H9 (cell line): ENCODE data around the gene PLEKHA7. TPM values are rescaled to one million over a fixed set of nuclear protein-coding genes. Genes with fewer than 3 reads are reported as not detected.

ENCODE experiments used
- DNase-seq: peaks from one replicate; pipeline ENCODE4 v3.0.0-alpha.2; 2017
- H2AFZ ChIP-seq: one replicate; pipeline ENCODE4 v1.6.1; 2013; ENCODE audit warnings: mild to moderate bottlenecking, low read length, control low read depth, moderate library complexity
- H2AK5ac ChIP-seq: 2 replicates; pipeline ENCODE4 v1.6.1; 2013; ENCODE audit warnings: low read length, control low read depth, mixed read lengths; ENCODE audit not compliant: insufficient read length
- H2BK120ac ChIP-seq: one replicate; pipeline ENCODE4 v1.6.1; 2013; ENCODE audit warnings: low read depth, mild to moderate bottlenecking, low read length, control low read depth, inconsistent platforms; ENCODE audit not compliant: poor library complexity, severe bottlenecking
- H2BK12ac ChIP-seq: 2 replicates; pipeline ENCODE4 v1.6.1; 2013; ENCODE audit warnings: low read length, control low read depth, mixed read lengths, low read depth; ENCODE audit not compliant: insufficient read length
- H2BK15ac ChIP-seq: 2 replicates; pipeline ENCODE4 v1.6.1; 2013; ENCODE audit warnings: low read depth, low read length, control low read depth
- H2BK20ac ChIP-seq: one replicate; pipeline ENCODE4 v1.6.1; 2013; ENCODE audit warnings: low read depth, mild to moderate bottlenecking, low read length, control low read depth, inconsistent platforms; ENCODE audit not compliant: poor library complexity, severe bottlenecking
- H2BK5ac ChIP-seq: 2 replicates; pipeline ENCODE4 v1.6.1; 2013; ENCODE audit warnings: low read length, control low read depth, mixed read lengths; ENCODE audit not compliant: insufficient read length
- H3K14ac ChIP-seq: 2 replicates; pipeline ENCODE4 v1.6.1; 2013; ENCODE audit warnings: low read length, control low read depth; ENCODE audit not compliant: insufficient read depth
- H3K18ac ChIP-seq: 2 replicates; pipeline ENCODE4 v1.6.1; 2013; ENCODE audit warnings: low read depth, mild to moderate bottlenecking, mixed read lengths, low read length, control low read depth; ENCODE audit not compliant: insufficient read length
- H3K23ac ChIP-seq: 2 replicates; pipeline ENCODE4 v1.6.1; 2013; ENCODE audit warnings: low read length, control low read depth, mixed read lengths, low read depth; ENCODE audit not compliant: insufficient read length
- H3K23me2 ChIP-seq: 2 replicates; pipeline ENCODE4 v1.6.1; 2013; ENCODE audit warnings: low read depth, mild to moderate bottlenecking, mixed read lengths, low read length, control low read depth; ENCODE audit not compliant: insufficient read length, poor library complexity, severe bottlenecking
- H3K27ac ChIP-seq: 2 replicates; pipeline ENCODE4 v1.5.1; 2013; ENCODE audit warnings: low read length, control low read depth, mixed read lengths, low read depth; ENCODE audit not compliant: insufficient read length
- H3K27me3 ChIP-seq: 2 replicates; pipeline ENCODE4 v1.6.1; 2013; ENCODE audit warnings: low read length, control low read depth, inconsistent platforms; ENCODE audit not compliant: insufficient read depth
- H3K4ac ChIP-seq: 2 replicates; pipeline ENCODE4 v1.6.1; 2013; ENCODE audit warnings: low read depth, mild to moderate bottlenecking, control low read depth, inconsistent platforms, low read length, moderate library complexity
- H3K4me1 ChIP-seq: 2 replicates; pipeline ENCODE4 v1.6.1; 2013; ENCODE audit warnings: low read length, control low read depth, inconsistent platforms; ENCODE audit not compliant: insufficient read depth
- H3K4me2 ChIP-seq: 2 replicates; pipeline ENCODE4 v1.6.1; 2013; ENCODE audit warnings: low read length, control low read depth, mixed read lengths; ENCODE audit not compliant: insufficient read length, insufficient read depth
- H3K56ac ChIP-seq: 2 replicates; pipeline ENCODE4 v1.6.1; 2013; ENCODE audit warnings: low read depth, mild to moderate bottlenecking, mixed read lengths, low read length, control low read depth; ENCODE audit not compliant: insufficient read length
- H3K79me1 ChIP-seq: 2 replicates; pipeline ENCODE4 v1.6.1; 2013; ENCODE audit warnings: low read depth, mild to moderate bottlenecking, moderate library complexity, low read length, control low read depth, inconsistent platforms; ENCODE audit not compliant: insufficient read depth, poor library complexity, severe bottlenecking
- H3K79me2 ChIP-seq: 2 replicates; pipeline ENCODE4 v1.6.1; 2013; ENCODE audit warnings: low read length, control low read depth, inconsistent platforms; ENCODE audit not compliant: insufficient read depth
- H3K9ac ChIP-seq: 2 replicates; pipeline ENCODE4 v1.6.1; 2013; ENCODE audit warnings: low read length, control low read depth, mixed read lengths; ENCODE audit not compliant: insufficient read length; ENCODE audit errors: extremely low read depth
- H3K9me3 ChIP-seq: one replicate; pipeline ENCODE4 v1.6.1; 2013; ENCODE audit warnings: low read depth, low read length, inconsistent platforms; ENCODE audit not compliant: control insufficient read depth
- H3T11ph ChIP-seq: one replicate; pipeline ENCODE4 v1.6.1; 2013; ENCODE audit warnings: mild to moderate bottlenecking, low read length, control low read depth, inconsistent platforms
- H4K20me1 ChIP-seq: one replicate; pipeline ENCODE4 v1.6.1; 2013; ENCODE audit not compliant: control insufficient read depth, insufficient read length, insufficient read depth
- H4K5ac ChIP-seq: 2 replicates; pipeline ENCODE4 v1.6.1; 2013; ENCODE audit warnings: low read depth, mild to moderate bottlenecking, mixed read lengths, low read length, control low read depth; ENCODE audit not compliant: insufficient read length
- H4K8ac ChIP-seq: replicated peaks from 2 replicates; pipeline ENCODE4 v1.6.1; 2013; ENCODE audit warnings: low read length, control low read depth, mixed read lengths, low read depth; ENCODE audit not compliant: insufficient read length
- H4K91ac ChIP-seq: 2 replicates; pipeline ENCODE4 v1.6.1; 2013; ENCODE audit warnings: low read depth, mild to moderate bottlenecking, moderate library complexity, mixed read lengths, low read length, control low read depth; ENCODE audit not compliant: insufficient read length
- H3K27ac Mint-ChIP-seq, 3 experiments: 2 replicates in 2 of 3; 3 replicates in 1 of 3; pipeline ENCODE4 v1.8.0; 2020 to 2021; ENCODE audit warnings: mixed read lengths in 3 of 3, mild to moderate bottlenecking in 1 of 3, moderate library complexity in 1 of 3
- H3K27me3 Mint-ChIP-seq: 2 replicates; pipeline ENCODE4 v1.8.0; 2021; ENCODE audit warnings: low read depth, mild to moderate bottlenecking, moderate library complexity, mixed read lengths
- H3K36me3 Mint-ChIP-seq, 3 experiments: 2 replicates in 2 of 3; 3 replicates in 1 of 3; pipeline ENCODE4 v1.8.0; 2020 to 2021; ENCODE audit warnings: low read depth in 3 of 3, mixed read lengths in 3 of 3; ENCODE audit not compliant: insufficient read depth in 1 of 3
- H3K4me1 Mint-ChIP-seq, 2 experiments: 2 replicates each; pipeline ENCODE4 v1.8.0; 2020; ENCODE audit warnings: mixed read lengths in 2 of 2
- H3K4me3 Mint-ChIP-seq, 2 experiments: 2 replicates in 1 of 2; 3 replicates in 1 of 2; pipeline ENCODE4 v1.8.0; 2020 to 2021; ENCODE audit warnings: mild to moderate bottlenecking in 2 of 2, mixed read lengths in 2 of 2, moderate library complexity in 1 of 2
- H3K9me3 Mint-ChIP-seq, 2 experiments: 2 replicates in 1 of 2; 3 replicates in 1 of 2; pipeline ENCODE4 v1.8.0; 2020; ENCODE audit warnings: mild to moderate bottlenecking in 2 of 2, mixed read lengths in 2 of 2, moderate library complexity in 1 of 2
- WGBS: extraction: QIAGEN DNeasy Blood & Tissue Kit; methylation state at CpG from one replicate; pipeline ENCODE4 v1.1.7; 2013; ENCODE audit warnings: missing lambda C conversion rate, low lambda C conversion rate, mixed read lengths; ENCODE audit not compliant: insufficient read length; ENCODE audit errors: extremely low coverage; 5-methylcytosine and 5-hydroxymethylcytosine counted together
- total RNA-seq: library from RNA; stranded (reverse); gene quantifications from 2 replicates; pipeline ENCODE4 v1.2.1, GENCODE V29; 2021
- TF ChIP-seq, protein P1 (sequence below): fragments of 200-600 bp; sonication (generic); conservative IDR thresholded peaks from 3 replicates; pipeline ENCODE4 v1.8.0; 2021; ENCODE audit warnings: antibody characterized with exemption, mild to moderate bottlenecking

Gene PLEKHA7
- total RNA-seq, 1 experiment from 2014 or later: 21.0 TPM

DNA sequence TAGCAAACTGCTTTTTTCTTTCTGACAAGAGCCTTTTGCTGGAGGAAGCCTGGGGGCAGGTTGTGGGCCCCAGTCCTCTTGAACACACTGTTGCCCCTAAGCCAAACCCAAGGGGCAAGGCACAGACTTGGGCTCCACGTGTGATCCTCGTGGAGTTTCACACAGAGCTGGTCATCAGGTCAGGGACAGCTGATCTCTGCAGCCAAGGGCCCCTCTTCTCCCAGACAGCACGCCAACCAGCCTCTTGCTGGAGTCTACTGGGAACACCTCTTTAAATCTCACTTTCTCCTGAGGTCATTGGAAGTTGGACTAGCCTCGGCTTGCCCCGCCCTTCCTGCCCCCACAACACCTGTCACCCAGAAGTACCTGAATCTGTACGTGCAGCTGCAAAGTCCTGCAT, 235.9 kb downstream of the PLEKHA7 start:
- Histone ChIP-seq H3K23ac (no peak overlapping the region), H2BK20ac (no peak overlapping the region), H3T11ph (no peak overlapping the region), H3K4me2 (no peak overlapping the region), H3K27me3 (no peaks in the 10 kb centered on the region), H4K91ac (no peak overlapping the region), H3K27ac (no peak overlapping the region), H3K4ac (no peak overlapping the region), H4K20me1 (no peaks in the 10 kb centered on the region), H2BK15ac (no peak overlapping the region), H3K4me1 (0 out of 2 replicates have a peak, but pooled peaks cover 5% of the 10 kb centered on the region), H3K9ac (no peak overlapping the region), H3K23me2 (no peaks in the 10 kb centered on the region), H2BK120ac (no peak overlapping the region), H3K18ac (no peak overlapping the region), H3K14ac (no peak overlapping the region), H3K9me3 (no peaks in the 10 kb centered on the region), H3K79me1 (no peaks in the 10 kb centered on the region), H2AK5ac (no peak overlapping the region), H2AFZ (no peak overlapping the region), H4K8ac (no peak overlapping the region), H4K5ac (no peak overlapping the region), H2BK12ac (no peak overlapping the region), H3K79me2 (no peaks in the 10 kb centered on the region), H3K56ac (no peak overlapping the region), H2BK5ac (no peak overlapping the region)
- TF ChIP-seq, protein P1, sequence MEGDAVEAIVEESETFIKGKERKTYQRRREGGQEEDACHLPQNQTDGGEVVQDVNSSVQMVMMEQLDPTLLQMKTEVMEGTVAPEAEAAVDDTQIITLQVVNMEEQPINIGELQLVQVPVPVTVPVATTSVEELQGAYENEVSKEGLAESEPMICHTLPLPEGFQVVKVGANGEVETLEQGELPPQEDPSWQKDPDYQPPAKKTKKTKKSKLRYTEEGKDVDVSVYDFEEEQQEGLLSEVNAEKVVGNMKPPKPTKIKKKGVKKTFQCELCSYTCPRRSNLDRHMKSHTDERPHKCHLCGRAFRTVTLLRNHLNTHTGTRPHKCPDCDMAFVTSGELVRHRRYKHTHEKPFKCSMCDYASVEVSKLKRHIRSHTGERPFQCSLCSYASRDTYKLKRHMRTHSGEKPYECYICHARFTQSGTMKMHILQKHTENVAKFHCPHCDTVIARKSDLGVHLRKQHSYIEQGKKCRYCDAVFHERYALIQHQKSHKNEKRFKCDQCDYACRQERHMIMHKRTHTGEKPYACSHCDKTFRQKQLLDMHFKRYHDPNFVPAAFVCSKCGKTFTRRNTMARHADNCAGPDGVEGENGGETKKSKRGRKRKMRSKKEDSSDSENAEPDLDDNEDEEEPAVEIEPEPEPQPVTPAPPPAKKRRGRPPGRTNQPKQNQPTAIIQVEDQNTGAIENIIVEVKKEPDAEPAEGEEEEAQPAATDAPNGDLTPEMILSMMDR: no peak
- DNase-seq: no peak
- no CpG with 5 or more reads among the region's 6 CpGs for WGBS
- Mint-ChIP-seq H3K4me1 (peaks cover 35 to 40% of the 10 kb centered on the region in 2 experiments), H3K27me3 (no peaks in the 10 kb centered on the region; the same call in 1 of the 2 replicates), H3K9me3 (no peaks in the 10 kb centered on the region), H3K4me3 (no peak overlapping the region), H3K27ac (no peak overlapping the region), H3K36me3 (peaks cover under 1 to 15% (median 9%) of the 10 kb centered on the region in 3 experiments)
